GM23338 (cell line): ENCODE measurements around the gene TRIOBP. TPM values are rescaled to one million over a fixed set of nuclear protein-coding genes. Genes with fewer than 3 reads are reported as not detected.

Experiments
- ATAC-seq: fragments of 200-7000 bp; cut with Tn5 transposase; 3 replicates; pipeline ENCODE4 v1.9.1; 2020
- DNase-seq: peaks from one replicate; pipeline ENCODE4 v3.0.0-alpha.2; 2015; ENCODE audit warnings: low spot score
- H2AFZ ChIP-seq: fragments of 200-600 bp; sonication (generic); 2 replicates; pipeline ENCODE4 v1.8.0; 2016; ENCODE audit warnings: antibody characterized with exemption, mild to moderate bottlenecking, moderate library complexity
- H3F3A ChIP-seq: fragments of 200-600 bp; sonication (generic); replicated peaks from 2 replicates; pipeline ENCODE4 v1.8.0; 2017; ENCODE audit warnings: antibody characterized with exemption, mixed run types, low read depth
- H3K27ac ChIP-seq: fragments of 200-600 bp; sonication (generic); 2 replicates; pipeline ENCODE4 v1.6.1; 2016; ENCODE audit warnings: low read depth
- H3K27me3 ChIP-seq: fragments of 200-600 bp; sonication (generic); 2 replicates; pipeline ENCODE4 v1.8.0; 2016; ENCODE audit warnings: mild to moderate bottlenecking, mixed run types, moderate library complexity; ENCODE audit not compliant: insufficient read depth
- H3K36me3 ChIP-seq: fragments of 200-600 bp; sonication (generic); 2 replicates; pipeline ENCODE4 v1.8.0; 2016; ENCODE audit warnings: mild to moderate bottlenecking; ENCODE audit not compliant: insufficient read depth
- H3K4me1 ChIP-seq: fragments of 200-600 bp; sonication (generic); 2 replicates; pipeline ENCODE4 v1.8.0; 2016; ENCODE audit warnings: mild to moderate bottlenecking, moderate library complexity; ENCODE audit not compliant: insufficient read depth
- H3K4me2 ChIP-seq: fragments of 200-600 bp; sonication (generic); 2 replicates; pipeline ENCODE4 v1.7.1; 2017; ENCODE audit warnings: mixed run types
- H3K4me3 ChIP-seq: fragments of 200-600 bp; sonication (generic); 2 replicates; pipeline ENCODE4 v1.6.1; 2016; ENCODE audit warnings: mixed run types
- H3K79me2 ChIP-seq: fragments of 200-600 bp; sonication (generic); replicated peaks from 2 replicates; pipeline ENCODE4 v1.8.0; 2017; ENCODE audit warnings: mild to moderate bottlenecking; ENCODE audit not compliant: insufficient read depth
- H3K9me2 ChIP-seq: fragments of 200-600 bp; sonication (generic); 2 replicates; pipeline ENCODE4 v1.8.0; 2017; ENCODE audit not compliant: insufficient read depth
- H4K20me1 ChIP-seq: fragments of 200-600 bp; sonication (generic); replicated peaks from 2 replicates; pipeline ENCODE4 v1.8.0; 2017; ENCODE audit warnings: mild to moderate bottlenecking; ENCODE audit not compliant: insufficient read depth
- H3K27ac Mint-ChIP-seq: 2 replicates; pipeline ENCODE4 v1.8.0; 2020; ENCODE audit warnings: inconsistent platforms, mild to moderate bottlenecking, moderate library complexity, mixed read lengths
- H3K27me3 Mint-ChIP-seq: 3 replicates; pipeline ENCODE4 v1.8.0; 2022; ENCODE audit warnings: low read depth, mild to moderate bottlenecking, moderate library complexity, mixed read lengths, inconsistent platforms; ENCODE audit not compliant: insufficient read depth, poor library complexity
- H3K36me3 Mint-ChIP-seq: 3 replicates; pipeline ENCODE4 v1.8.0; 2021; ENCODE audit warnings: low read depth, mild to moderate bottlenecking, inconsistent platforms, moderate library complexity, mixed read lengths
- H3K4me1 Mint-ChIP-seq: 3 replicates; pipeline ENCODE4 v1.8.0; 2020; ENCODE audit warnings: mild to moderate bottlenecking, inconsistent platforms, mixed read lengths
- H3K4me3 Mint-ChIP-seq: 3 replicates; pipeline ENCODE4 v1.8.0; 2021; ENCODE audit warnings: moderate library complexity, mild to moderate bottlenecking, inconsistent platforms, mixed read lengths
- H3K9me3 Mint-ChIP-seq: 3 replicates; pipeline ENCODE4 v1.8.0; 2020; ENCODE audit warnings: moderate library complexity, mild to moderate bottlenecking, inconsistent platforms, mixed read lengths
- CREB1 ChIP-seq: fragments of 250-450 bp; sonication (Bioruptor Pico); IDR thresholded peaks from 2 replicates; pipeline ENCODE4 v1.5.0; 2020; ENCODE audit warnings: low read depth, mild to moderate bottlenecking, moderate library complexity
- CTCF ChIP-seq, 2 experiments: fragments of 200-600 bp in 1 of 2; sonication (generic) in 1 of 2; conservative IDR thresholded peaks; 2 replicates each; pipeline versions ENCODE4 v1.5.1 to v1.6.1; 2016 to 2017; ENCODE audit warnings: antibody characterized with exemption in 2 of 2, low read depth in 2 of 2, mild to moderate bottlenecking in 2 of 2, moderate library complexity in 1 of 2
- EZH2 ChIP-seq: fragments of 200-600 bp; sonication (generic); IDR thresholded peaks from one replicate; pipeline ENCODE4 v1.8.0; 2017; ENCODE audit warnings: antibody characterized with exemption, mild to moderate bottlenecking, low read depth; ENCODE audit not compliant: unreplicated experiment
- EZH2phosphoT487 ChIP-seq: fragments of 200-600 bp; sonication (generic); IDR thresholded peaks from one replicate; pipeline ENCODE4 v1.8.1; 2018; ENCODE audit warnings: antibody characterized with exemption; ENCODE audit not compliant: unreplicated experiment
- JUNB ChIP-seq: IDR thresholded peaks from one replicate; pipeline ENCODE4 v1.6.1; 2016; ENCODE audit warnings: antibody characterized with exemption; ENCODE audit not compliant: unreplicated experiment
- NANOG ChIP-seq: IDR thresholded peaks from 2 replicates; pipeline ENCODE4 v1.6.1; 2016; ENCODE audit warnings: antibody characterized with exemption, borderline replicate concordance
- POLR2AphosphoS5 ChIP-seq: IDR thresholded peaks from 2 replicates; pipeline ENCODE4 v1.6.1; 2016; ENCODE audit warnings: antibody characterized with exemption, low read depth
- STAT1 ChIP-seq: IDR thresholded peaks from one replicate; pipeline ENCODE4 v1.6.1; 2016; ENCODE audit warnings: antibody characterized with exemption; ENCODE audit not compliant: unreplicated experiment
- ZNF114 ChIP-seq: fragments of 250-450 bp; sonication (Bioruptor Pico); IDR thresholded peaks from 2 replicates; pipeline ENCODE4 v1.5.0; 2020; ENCODE audit warnings: mild to moderate bottlenecking, moderate library complexity
- ZNF331 ChIP-seq: fragments of 250-450 bp; sonication (Bioruptor Pico); IDR thresholded peaks from 2 replicates; pipeline ENCODE4 v1.5.0; 2020; ENCODE audit warnings: low read depth, mild to moderate bottlenecking, moderate library complexity
- polyA plus RNA-seq: library from polyadenylated mRNA; unstranded; fragments of >200 nt; fragmentation: Nextera tagmentation; extraction: Ambion mirVana; gene quantifications from 2 replicates; pipeline ENCODE4 v1.2.1, GENCODE V29; 2016
- total RNA-seq: library from RNA; depleted of rRNA; stranded (reverse); fragments of >200 nt; shearing (Covaris generic); gene quantifications from 2 replicates; pipeline ENCODE4 v1.2.3, GENCODE V29; 2014
- TF ChIP-seq, protein P1 (sequence below): IDR thresholded peaks from 2 replicates; pipeline ENCODE4 v1.6.1; 2016; ENCODE audit warnings: antibody characterized with exemption
- TF ChIP-seq, protein P2 (sequence below): fragments of 250-450 bp; sonication (Bioruptor Pico); IDR thresholded peaks from 2 replicates; pipeline ENCODE4 v1.5.0; 2020; ENCODE audit warnings: mild to moderate bottlenecking, moderate library complexity
- TF ChIP-seq, protein P3 (sequence below): IDR thresholded peaks from one replicate; pipeline ENCODE4 v1.6.1; 2018; ENCODE audit warnings: antibody characterized with exemption; ENCODE audit not compliant: unreplicated experiment

TRIOBP gene
- total and polyA plus RNA-seq, 2 experiments from 2014 or later, result 21.4 to 48.4 TPM

- ATAC-seq (no peak), DNase-seq (no peak)
- peaks cover 11% of the 10 kb centered on the region for H3K27me3 Mint-ChIP-seq
- no peaks in the 10 kb centered on the region for H4K20me1 ChIP-seq
- no peaks in the 10 kb centered on the region for H3K9me2 ChIP-seq
- H2AFZ ChIP-seq, result no peak overlapping the region
- H3K27ac ChIP-seq, result no peak overlapping the region
- H3K4me3 Mint-ChIP-seq, result no peak overlapping the region
- no peak overlapping the region for H3K4me2 ChIP-seq
- no peak overlapping the region for H3K4me3 ChIP-seq
- no peaks in the 10 kb centered on the region for H3K4me1 ChIP-seq
- TF ChIP-seq STAT1, result no peak
- no peak for TF ChIP-seq POLR2AphosphoS5
- TF ChIP-seq, protein P1, sequence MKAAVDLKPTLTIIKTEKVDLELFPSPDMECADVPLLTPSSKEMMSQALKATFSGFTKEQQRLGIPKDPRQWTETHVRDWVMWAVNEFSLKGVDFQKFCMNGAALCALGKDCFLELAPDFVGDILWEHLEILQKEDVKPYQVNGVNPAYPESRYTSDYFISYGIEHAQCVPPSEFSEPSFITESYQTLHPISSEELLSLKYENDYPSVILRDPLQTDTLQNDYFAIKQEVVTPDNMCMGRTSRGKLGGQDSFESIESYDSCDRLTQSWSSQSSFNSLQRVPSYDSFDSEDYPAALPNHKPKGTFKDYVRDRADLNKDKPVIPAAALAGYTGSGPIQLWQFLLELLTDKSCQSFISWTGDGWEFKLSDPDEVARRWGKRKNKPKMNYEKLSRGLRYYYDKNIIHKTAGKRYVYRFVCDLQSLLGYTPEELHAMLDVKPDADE, result no peak
- no peak for TF ChIP-seq ZNF114 (CRISPR knock-in tag)
- TF ChIP-seq CTCF (conservative IDR thresholded peaks at IDR 0.05; ENCODE audit: low read depth in 2 of 2), result no peak
- TF ChIP-seq, protein P2, sequence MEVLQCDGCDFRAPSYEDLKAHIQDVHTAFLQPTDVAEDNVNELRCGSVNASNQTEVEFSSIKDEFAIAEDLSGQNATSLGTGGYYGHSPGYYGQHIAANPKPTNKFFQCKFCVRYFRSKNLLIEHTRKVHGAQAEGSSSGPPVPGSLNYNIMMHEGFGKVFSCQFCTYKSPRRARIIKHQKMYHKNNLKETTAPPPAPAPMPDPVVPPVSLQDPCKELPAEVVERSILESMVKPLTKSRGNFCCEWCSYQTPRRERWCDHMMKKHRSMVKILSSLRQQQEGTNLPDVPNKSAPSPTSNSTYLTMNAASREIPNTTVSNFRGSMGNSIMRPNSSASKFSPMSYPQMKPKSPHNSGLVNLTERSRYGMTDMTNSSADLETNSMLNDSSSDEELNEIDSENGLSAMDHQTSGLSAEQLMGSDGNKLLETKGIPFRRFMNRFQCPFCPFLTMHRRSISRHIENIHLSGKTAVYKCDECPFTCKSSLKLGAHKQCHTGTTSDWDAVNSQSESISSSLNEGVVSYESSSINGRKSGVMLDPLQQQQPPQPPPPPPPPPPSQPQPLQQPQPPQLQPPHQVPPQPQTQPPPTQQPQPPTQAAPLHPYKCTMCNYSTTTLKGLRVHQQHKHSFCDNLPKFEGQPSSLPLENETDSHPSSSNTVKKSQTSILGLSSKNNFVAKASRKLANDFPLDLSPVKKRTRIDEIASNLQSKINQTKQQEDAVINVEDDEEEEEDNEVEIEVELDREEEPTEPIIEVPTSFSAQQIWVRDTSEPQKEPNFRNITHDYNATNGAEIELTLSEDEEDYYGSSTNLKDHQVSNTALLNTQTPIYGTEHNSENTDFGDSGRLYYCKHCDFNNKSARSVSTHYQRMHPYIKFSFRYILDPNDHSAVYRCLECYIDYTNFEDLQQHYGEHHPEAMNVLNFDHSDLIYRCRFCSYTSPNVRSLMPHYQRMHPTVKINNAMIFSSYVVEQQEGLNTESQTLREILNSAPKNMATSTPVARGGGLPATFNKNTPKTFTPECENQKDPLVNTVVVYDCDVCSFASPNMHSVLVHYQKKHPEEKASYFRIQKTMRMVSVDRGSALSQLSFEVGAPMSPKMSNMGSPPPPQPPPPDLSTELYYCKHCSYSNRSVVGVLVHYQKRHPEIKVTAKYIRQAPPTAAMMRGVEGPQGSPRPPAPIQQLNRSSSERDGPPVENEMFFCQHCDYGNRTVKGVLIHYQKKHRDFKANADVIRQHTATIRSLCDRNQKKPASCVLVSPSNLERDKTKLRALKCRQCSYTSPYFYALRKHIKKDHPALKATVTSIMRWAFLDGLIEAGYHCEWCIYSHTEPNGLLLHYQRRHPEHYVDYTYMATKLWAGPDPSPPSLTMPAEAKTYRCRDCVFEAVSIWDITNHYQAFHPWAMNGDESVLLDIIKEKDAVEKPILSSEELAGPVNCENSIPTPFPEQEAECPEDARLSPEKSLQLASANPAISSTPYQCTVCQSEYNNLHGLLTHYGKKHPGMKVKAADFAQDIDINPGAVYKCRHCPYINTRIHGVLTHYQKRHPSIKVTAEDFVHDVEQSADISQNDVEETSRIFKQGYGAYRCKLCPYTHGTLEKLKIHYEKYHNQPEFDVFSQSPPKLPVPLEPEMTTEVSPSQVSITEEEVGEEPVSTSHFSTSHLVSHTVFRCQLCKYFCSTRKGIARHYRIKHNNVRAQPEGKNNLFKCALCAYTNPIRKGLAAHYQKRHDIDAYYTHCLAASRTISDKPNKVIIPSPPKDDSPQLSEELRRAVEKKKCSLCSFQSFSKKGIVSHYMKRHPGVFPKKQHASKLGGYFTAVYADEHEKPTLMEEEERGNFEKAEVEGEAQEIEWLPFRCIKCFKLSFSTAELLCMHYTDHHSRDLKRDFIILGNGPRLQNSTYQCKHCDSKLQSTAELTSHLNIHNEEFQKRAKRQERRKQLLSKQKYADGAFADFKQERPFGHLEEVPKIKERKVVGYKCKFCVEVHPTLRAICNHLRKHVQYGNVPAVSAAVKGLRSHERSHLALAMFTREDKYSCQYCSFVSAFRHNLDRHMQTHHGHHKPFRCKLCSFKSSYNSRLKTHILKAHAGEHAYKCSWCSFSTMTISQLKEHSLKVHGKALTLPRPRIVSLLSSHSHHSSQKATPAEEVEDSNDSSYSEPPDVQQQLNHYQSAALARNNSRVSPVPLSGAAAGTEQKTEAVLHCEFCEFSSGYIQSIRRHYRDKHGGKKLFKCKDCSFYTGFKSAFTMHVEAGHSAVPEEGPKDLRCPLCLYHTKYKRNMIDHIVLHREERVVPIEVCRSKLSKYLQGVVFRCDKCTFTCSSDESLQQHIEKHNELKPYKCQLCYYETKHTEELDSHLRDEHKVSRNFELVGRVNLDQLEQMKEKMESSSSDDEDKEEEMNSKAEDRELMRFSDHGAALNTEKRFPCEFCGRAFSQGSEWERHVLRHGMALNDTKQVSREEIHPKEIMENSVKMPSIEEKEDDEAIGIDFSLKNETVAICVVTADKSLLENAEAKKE, result no peak
- TF ChIP-seq ZNF331 (CRISPR knock-in tag), result no peak
- no peak for TF ChIP-seq CREB1 (CRISPR knock-in tag)
- TF ChIP-seq, protein P3, sequence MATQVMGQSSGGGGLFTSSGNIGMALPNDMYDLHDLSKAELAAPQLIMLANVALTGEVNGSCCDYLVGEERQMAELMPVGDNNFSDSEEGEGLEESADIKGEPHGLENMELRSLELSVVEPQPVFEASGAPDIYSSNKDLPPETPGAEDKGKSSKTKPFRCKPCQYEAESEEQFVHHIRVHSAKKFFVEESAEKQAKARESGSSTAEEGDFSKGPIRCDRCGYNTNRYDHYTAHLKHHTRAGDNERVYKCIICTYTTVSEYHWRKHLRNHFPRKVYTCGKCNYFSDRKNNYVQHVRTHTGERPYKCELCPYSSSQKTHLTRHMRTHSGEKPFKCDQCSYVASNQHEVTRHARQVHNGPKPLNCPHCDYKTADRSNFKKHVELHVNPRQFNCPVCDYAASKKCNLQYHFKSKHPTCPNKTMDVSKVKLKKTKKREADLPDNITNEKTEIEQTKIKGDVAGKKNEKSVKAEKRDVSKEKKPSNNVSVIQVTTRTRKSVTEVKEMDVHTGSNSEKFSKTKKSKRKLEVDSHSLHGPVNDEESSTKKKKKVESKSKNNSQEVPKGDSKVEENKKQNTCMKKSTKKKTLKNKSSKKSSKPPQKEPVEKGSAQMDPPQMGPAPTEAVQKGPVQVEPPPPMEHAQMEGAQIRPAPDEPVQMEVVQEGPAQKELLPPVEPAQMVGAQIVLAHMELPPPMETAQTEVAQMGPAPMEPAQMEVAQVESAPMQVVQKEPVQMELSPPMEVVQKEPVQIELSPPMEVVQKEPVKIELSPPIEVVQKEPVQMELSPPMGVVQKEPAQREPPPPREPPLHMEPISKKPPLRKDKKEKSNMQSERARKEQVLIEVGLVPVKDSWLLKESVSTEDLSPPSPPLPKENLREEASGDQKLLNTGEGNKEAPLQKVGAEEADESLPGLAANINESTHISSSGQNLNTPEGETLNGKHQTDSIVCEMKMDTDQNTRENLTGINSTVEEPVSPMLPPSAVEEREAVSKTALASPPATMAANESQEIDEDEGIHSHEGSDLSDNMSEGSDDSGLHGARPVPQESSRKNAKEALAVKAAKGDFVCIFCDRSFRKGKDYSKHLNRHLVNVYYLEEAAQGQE, result no peak
- TF ChIP-seq EZH2, result no peak
- TF ChIP-seq JUNB, result no peak
- no peak for TF ChIP-seq EZH2phosphoT487
- TF ChIP-seq NANOG, result no peak
- no peaks in the 10 kb centered on the region; the same call in 1 of the 2 replicates for H3K36me3 ChIP-seq
- H3F3A ChIP-seq, result no peaks in the 10 kb centered on the region
- no peak overlapping the region for H3K27ac Mint-ChIP-seq
- H3K9me3 Mint-ChIP-seq, result no peaks in the 10 kb centered on the region
- H3K27me3 ChIP-seq, result no peaks in the 10 kb centered on the region
- no peaks in the 10 kb centered on the region for H3K4me1 Mint-ChIP-seq
- H3K36me3 Mint-ChIP-seq, result peaks cover 32% of the 10 kb centered on the region
- H3K79me2 ChIP-seq, result no peaks in the 10 kb centered on the region
Measured at GRCh38 chr22:37760152-37760551, 63.3 kb downstream of the TRIOBP start.
